Gastrocnemius medialis (tissue), 4 donors: ENCODE data around the gene KHDRBS2. TPM values are rescaled to one million over a fixed set of nuclear protein-coding genes. Genes with fewer than 3 reads are reported as not detected.

Source experiments
- ATAC-seq, 2 donors: fragments of 150-250 bp; one replicate each; pipeline ENCODE4 v1.9.1; 2016
- DNase-seq, 2 donors: peaks; one replicate each; pipeline ENCODE4 v3.0.0-alpha.2; 2019
- H3K27ac ChIP-seq, 4 donors: fragments of 200-600 bp; sonication (generic); 1 replicate in 1 of 4; 2 replicates in 3 of 4; pipeline ENCODE4 v1.5.1; 2016 to 2018; ENCODE audit warnings: mild to moderate bottlenecking in 2 of 4, moderate library complexity in 1 of 4
- H3K27me3 ChIP-seq, 3 donors: fragments of 200-600 bp; sonication (generic) in 2 of 3; 1 replicate in 1 of 3; 2 replicates in 2 of 3; pipeline versions ENCODE4 v1.5.1 to v1.6.0; 2016 to 2019; ENCODE audit warnings: mild to moderate bottlenecking in 1 of 3, moderate library complexity in 1 of 3
- H3K36me3 ChIP-seq, 2 donors: fragments of 200-600 bp; sonication (generic) in 1 of 2; one replicate each; pipeline ENCODE4 v1.5.1; 2017 to 2018
- H3K4me1 ChIP-seq, 2 donors: fragments of 200-600 bp; sonication (generic) in 1 of 2; one replicate each; pipeline ENCODE4 v1.5.1; 2016 to 2017; ENCODE audit warnings: mild to moderate bottlenecking in 2 of 2
- H3K4me3 ChIP-seq, 4 donors: fragments of 200-600 bp; sonication (generic) in 3 of 4; 1 replicate in 1 of 4; 2 replicates in 3 of 4; pipeline ENCODE4 v1.5.1; 2016 to 2019; ENCODE audit warnings: mild to moderate bottlenecking in 2 of 4
- H3K9me3 ChIP-seq, 3 donors: fragments of 200-600 bp; sonication (generic) in 2 of 3; 1 replicate in 1 of 3; 2 replicates in 2 of 3; pipeline ENCODE4 v1.5.1; 2016 to 2019
- POLR2A ChIP-seq, 2 donors: fragments of 450-650 bp; IDR thresholded peaks; one replicate each; pipeline ENCODE4 v1.6.1; 2017; ENCODE audit warnings: antibody characterized with exemption in 2 of 2, mild to moderate bottlenecking in 2 of 2, moderate library complexity in 2 of 2
- in situ Hi-C, 4 donors: fragments of 200-750 bp; cut with MboI; loops; one replicate each; pipeline versions ENCODE4 v1.15.0 to v1.8.0; 2017; ENCODE audit warnings: low sequenced_read_pairs in 4 of 4
- intact Hi-C: fragments of 100-400 bp; cut with DNase I; formaldehyde crosslinking; loops from one replicate; pipeline ENCODE4 v1.15.1; 2023; ENCODE audit warnings: low total_unique reads
- total RNA-seq, 4 donors: library from RNA; depleted of rRNA; stranded (reverse); fragments of >200 nt; gene quantifications; one replicate each; pipeline versions ENCODE4 v1.1.0 to v1.2.3, GENCODE V29; 2016
- TF ChIP-seq, protein P1 (sequence below), 5 experiments: fragments of 450-650 bp in 3 of 5; fragments of 200-600 bp in 2 of 5; sonication (generic) in 2 of 5; IDR thresholded peaks in 4 of 5; conservative IDR thresholded peaks in 1 of 5; 1 replicate in 4 of 5; 2 replicates in 1 of 5; pipeline ENCODE4 v1.5.1; 2016 to 2019; ENCODE audit warnings: antibody characterized with exemption in 5 of 5, mild to moderate bottlenecking in 3 of 5, moderate library complexity in 3 of 5

Gene KHDRBS2
- total RNA-seq, 4 donors from 2014 or later = 0.44 TPM; not detected in 3

DNA sequence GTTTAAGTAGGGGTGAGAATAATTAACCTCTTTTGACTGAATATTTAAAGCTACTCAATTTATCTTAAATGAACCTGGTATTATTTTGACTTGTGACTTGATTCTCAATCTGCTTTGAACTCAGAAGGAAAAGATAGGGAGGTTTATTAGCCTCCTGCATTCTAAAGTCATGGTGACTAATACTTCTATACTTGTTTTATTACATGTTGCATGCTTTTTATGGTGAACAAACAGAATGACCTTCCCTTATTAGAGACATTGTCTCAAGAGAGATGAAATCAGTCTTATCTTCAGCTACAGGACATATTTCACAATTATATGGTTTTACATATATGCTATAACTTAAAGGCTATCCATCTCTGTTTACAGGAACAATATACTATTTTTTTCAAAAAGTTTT lies 336.9 kb downstream of the KHDRBS2 start:
- H3K27me3 ChIP-seq = no peaks in the 10 kb centered on the region
- DNase-seq (no peak), ATAC-seq (no peak)
- H3K27ac ChIP-seq = no peak overlapping the region
- TF ChIP-seq, protein P1, sequence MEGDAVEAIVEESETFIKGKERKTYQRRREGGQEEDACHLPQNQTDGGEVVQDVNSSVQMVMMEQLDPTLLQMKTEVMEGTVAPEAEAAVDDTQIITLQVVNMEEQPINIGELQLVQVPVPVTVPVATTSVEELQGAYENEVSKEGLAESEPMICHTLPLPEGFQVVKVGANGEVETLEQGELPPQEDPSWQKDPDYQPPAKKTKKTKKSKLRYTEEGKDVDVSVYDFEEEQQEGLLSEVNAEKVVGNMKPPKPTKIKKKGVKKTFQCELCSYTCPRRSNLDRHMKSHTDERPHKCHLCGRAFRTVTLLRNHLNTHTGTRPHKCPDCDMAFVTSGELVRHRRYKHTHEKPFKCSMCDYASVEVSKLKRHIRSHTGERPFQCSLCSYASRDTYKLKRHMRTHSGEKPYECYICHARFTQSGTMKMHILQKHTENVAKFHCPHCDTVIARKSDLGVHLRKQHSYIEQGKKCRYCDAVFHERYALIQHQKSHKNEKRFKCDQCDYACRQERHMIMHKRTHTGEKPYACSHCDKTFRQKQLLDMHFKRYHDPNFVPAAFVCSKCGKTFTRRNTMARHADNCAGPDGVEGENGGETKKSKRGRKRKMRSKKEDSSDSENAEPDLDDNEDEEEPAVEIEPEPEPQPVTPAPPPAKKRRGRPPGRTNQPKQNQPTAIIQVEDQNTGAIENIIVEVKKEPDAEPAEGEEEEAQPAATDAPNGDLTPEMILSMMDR (IDR thresholded peaks at IDR 0.05 in 4 of 5, conservative IDR thresholded peaks at IDR 0.05 in 1 of 5) = no peak
- TF ChIP-seq POLR2A (IDR thresholded peaks at IDR 0.05) = no peak
- intact Hi-C loops = no loop called here
- in situ Hi-C loops = no loop called here
- no peak overlapping the region for H3K4me3 ChIP-seq
- H3K36me3 ChIP-seq = no peaks in the 10 kb centered on the region
- no peaks in the 10 kb centered on the region for H3K4me1 ChIP-seq
- H3K9me3 ChIP-seq = no peaks in the 10 kb centered on the region

DNA sequence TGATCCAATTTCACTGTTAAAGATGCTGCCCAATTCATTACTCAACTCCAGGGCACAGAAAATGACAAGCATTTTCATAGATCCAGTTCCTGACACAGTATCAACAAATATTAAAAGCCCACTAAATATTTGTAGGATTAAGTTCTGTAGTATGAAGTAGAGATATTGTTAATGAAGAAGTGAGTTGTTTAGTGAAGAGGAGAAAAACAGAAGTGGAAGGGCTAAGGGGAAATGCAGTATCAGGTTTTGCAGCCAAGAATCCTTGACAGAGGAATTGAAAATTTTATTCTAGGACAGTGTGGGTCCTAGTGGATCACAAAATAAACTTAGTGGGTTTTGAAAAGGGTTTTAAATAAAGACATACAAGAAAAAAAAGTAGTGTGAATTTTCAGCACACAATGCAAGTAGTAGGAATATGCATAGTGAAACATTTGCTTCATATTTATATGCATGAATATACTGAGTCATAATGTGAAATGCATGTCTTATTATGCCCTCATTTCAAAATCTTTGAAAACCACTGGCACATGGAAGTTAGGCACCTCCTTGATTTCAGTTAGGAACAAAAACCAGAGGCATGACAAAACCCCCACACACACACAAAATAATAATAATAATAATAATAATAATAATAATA lies 338.6 kb downstream of the KHDRBS2 start:
- TF ChIP-seq, protein P1 (IDR thresholded peaks at IDR 0.05 in 4 of 5, conservative IDR thresholded peaks at IDR 0.05 in 1 of 5) = no peak
- TF ChIP-seq POLR2A (IDR thresholded peaks at IDR 0.05) = no peak
- Histone ChIP-seq H3K4me1 (no peaks in the 10 kb centered on the region), H3K27me3 (no peaks in the 10 kb centered on the region), H3K9me3 (no peaks in the 10 kb centered on the region), H3K36me3 (no peaks in the 10 kb centered on the region), H3K4me3 (no peak overlapping the region), H3K27ac (no peak overlapping the region)
- in situ Hi-C loops = no loop called here
- ATAC-seq (no peak), DNase-seq (no peak)
- intact Hi-C loops = no loop called here

DNA sequence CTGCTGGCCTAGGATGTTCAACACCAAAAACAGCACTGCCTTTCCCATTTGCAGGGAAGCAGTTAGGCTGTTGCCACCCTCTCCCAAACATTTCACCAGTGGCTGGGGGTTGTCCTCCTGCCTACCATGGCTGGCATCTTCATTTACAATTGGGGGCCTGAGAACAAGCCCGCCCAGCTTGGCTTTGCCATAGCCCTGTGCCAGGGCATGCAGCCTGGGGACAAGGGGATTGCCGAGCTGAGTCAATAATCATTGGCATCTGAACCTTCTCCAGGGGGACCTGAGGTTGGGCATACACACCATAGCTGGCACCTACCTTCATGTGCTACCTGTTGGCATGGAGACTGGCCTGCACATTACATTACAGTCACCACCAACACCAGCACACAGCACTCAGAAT lies 345.1 kb downstream of the KHDRBS2 start:
- no peak for TF ChIP-seq POLR2A (IDR thresholded peaks at IDR 0.05)
- TF ChIP-seq, protein P1 (IDR thresholded peaks at IDR 0.05 in 4 of 5, conservative IDR thresholded peaks at IDR 0.05 in 1 of 5) = no peak
- no peaks in the 10 kb centered on the region for H3K9me3 ChIP-seq
- no peak overlapping the region for H3K27ac ChIP-seq
- in situ Hi-C loops = no loop called here
- no peak for ATAC-seq
- H3K4me3 ChIP-seq = no peak overlapping the region
- intact Hi-C loops = no loop called here
- no peaks in the 10 kb centered on the region for H3K36me3 ChIP-seq
- no peaks in the 10 kb centered on the region for H3K4me1 ChIP-seq
- no peak for DNase-seq
- H3K27me3 ChIP-seq = no peaks in the 10 kb centered on the region

DNA sequence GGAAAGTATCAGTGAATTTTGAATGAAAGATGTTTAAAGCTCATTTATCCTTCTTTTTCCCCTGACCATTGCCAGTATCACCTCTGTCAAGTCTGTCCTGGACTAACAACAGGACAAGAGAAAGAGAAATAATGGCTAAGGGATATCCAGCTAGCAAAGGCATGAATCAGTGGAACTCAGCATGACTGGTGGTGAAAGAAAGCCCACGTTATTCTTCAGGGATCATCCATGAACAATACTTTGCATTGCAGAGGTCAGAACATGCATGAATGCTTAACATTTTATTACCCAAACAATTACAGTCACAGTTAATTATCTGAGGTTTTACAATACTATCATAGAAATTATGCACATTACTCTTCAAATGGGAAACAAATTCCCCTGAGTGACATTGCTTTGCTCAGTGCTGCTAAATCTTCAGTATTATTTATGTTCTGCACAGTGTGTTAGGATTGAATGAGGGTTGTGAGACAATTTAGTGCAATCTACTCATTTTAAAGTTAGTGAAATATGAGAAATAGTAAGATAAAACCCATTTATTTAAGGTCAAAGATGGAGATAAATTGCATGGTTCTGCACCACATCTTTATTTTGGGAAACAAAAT lies 350.7 kb downstream of the KHDRBS2 start:
- Histone ChIP-seq H3K4me1 (no peaks in the 10 kb centered on the region), H3K9me3 (no peaks in the 10 kb centered on the region), H3K27ac (no peak overlapping the region), H3K4me3 (no peak overlapping the region), H3K27me3 (no peaks in the 10 kb centered on the region), H3K36me3 (no peaks in the 10 kb centered on the region)
- no peak for ATAC-seq
- in situ Hi-C loops = no loop called here
- DNase-seq = no peak
- TF ChIP-seq, protein P1 (IDR thresholded peaks at IDR 0.05 in 4 of 5, conservative IDR thresholded peaks at IDR 0.05 in 1 of 5) = no peak
- no peak for TF ChIP-seq POLR2A (IDR thresholded peaks at IDR 0.05)
- intact Hi-C loops = no loop called here
